Left colon (tissue), 2 donors: ENCODE measurements around the gene C1orf50. TPM values are rescaled to one million over a fixed set of nuclear protein-coding genes. Genes with fewer than 3 reads are reported as not detected.
"Not testable (repeated sequence)": the region's sequence is repeated elsewhere in the genome, so short reads cannot be mapped to it uniquely, and the experiment has no call there.

Experiments
- ATAC-seq: fragments of 200-7000 bp; cut with Tn5 transposase; one replicate; pipeline ENCODE4 v1.9.1; 2020; ENCODE audit warnings: mild to moderate bottlenecking, moderate library complexity
- DNase-seq, 2 donors: peaks; one replicate each; pipeline ENCODE4 v3.0.0-alpha.2; 2020
- intact Hi-C, 2 donors: fragments of 100-400 bp; cut with DNase I in 1 of 2; cut with micrococcal nuclease in 1 of 2; formaldehyde crosslinking; loops; one replicate each; pipeline versions ENCODE4 v1.11.2 to v1.14.0; 2022; cut with DNase I, micrococcal nuclease
- total RNA-seq, 2 donors: library from RNA; stranded (reverse); fragmentation: NEBNext Ultra II Directional; extraction: Animal tissue kit (Norgen Biotek cat#: 25700); gene quantifications; one replicate each; pipeline ENCODE4 v1.2.1, GENCODE V29; 2021
- donor health status: DM: no; HTN: no; CAD: no.
- donor health status: DM: yes; HTN: yes; CAD: no.

Gene C1orf50
- total RNA-seq, 2 donors from 2014 or later, result 5.6 to 8.7 TPM

GRCh38 chr1:42737986-42738677 is 28.9 kb upstream of the C1orf50 start:
- intact Hi-C loops, result no loop called here
- ATAC-seq, result no peak

DNA sequence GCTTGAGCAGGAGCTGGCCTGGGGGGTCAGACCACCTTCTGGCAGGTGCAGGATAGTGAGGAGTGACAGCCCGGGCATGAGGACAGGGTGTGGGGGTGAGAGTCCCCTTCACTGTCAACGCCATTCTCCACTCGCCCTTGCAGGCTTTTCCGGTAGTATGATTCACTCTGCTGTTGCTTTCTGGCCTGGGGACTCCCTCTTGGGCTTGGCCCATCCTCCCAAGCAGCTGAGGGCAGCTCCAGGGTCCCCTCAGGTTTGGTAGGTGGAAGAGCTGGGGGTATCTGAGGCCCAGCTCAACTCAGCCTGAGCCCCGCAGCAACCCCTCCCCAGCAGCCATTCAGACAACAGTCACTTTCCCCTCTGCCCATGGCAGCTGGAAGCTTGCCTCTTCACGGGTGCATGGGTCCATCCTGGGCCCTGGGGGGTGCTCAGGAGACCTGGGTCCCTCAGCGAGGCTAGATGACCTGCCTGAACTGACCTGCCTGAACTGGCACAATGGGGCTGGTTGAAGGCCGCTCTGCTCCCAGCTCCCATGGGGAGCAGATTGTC is 28.3 kb upstream of the C1orf50 start:
- no peak for ATAC-seq
- intact Hi-C loops, result no loop called here
- no peak for DNase-seq

More at GRCh38 chr1:42737986-42738677, 28.9 kb upstream of the C1orf50 start:
- no peak for DNase-seq

GRCh38 chr1:42739753-42740700 is 27.0 kb upstream of the C1orf50 start, which contains the start of gene CLDN19:
Gene CLDN19 (minus strand): TSS chr1:42740236. CDS start chr1:42740063, 173 bp downstream.
- no peak for DNase-seq
- intact Hi-C loops, result no loop called here
- no peak for ATAC-seq

- DNase-seq, result no peak
- no peak for ATAC-seq
- intact Hi-C loops, result no loop called here
These were observed 26.0 kb upstream of the C1orf50 start for GRCh38 chr1:42740851-42741580.

- intact Hi-C loops, result no loop called here
- ATAC-seq (no peak), DNase-seq (no peak)
These were observed 25.3 kb upstream of the C1orf50 start for GRCh38 chr1:42741706-42742105.

DNA sequence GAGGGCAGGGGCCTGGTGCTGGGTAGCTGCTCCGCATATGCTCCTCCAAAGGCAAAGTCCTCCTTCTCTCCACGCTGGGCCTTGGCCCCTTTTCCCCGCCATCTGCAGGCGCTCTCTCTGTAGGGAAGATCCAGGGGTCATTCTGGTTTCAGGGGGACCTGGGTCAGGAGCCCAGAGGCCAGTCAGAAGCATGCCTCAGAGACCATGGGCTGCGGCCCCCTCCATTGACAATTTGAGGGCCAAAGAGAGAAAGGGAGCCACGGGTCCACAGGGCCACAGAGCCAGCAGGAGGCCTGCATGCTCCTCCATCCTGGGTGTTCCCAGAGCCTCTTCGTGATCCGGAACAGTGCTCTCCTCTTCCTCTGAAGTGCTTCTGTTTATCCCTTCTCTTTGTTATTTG is 24.9 kb upstream of the C1orf50 start:
- intact Hi-C loops, result no loop called here
- ATAC-seq (no peak), DNase-seq (no peak)

GRCh38 chr1:42742617-42743316 is 24.3 kb upstream of the C1orf50 start:
- DNase-seq, result no peak
- no peak for ATAC-seq
- intact Hi-C loops, result no loop called here

DNA sequence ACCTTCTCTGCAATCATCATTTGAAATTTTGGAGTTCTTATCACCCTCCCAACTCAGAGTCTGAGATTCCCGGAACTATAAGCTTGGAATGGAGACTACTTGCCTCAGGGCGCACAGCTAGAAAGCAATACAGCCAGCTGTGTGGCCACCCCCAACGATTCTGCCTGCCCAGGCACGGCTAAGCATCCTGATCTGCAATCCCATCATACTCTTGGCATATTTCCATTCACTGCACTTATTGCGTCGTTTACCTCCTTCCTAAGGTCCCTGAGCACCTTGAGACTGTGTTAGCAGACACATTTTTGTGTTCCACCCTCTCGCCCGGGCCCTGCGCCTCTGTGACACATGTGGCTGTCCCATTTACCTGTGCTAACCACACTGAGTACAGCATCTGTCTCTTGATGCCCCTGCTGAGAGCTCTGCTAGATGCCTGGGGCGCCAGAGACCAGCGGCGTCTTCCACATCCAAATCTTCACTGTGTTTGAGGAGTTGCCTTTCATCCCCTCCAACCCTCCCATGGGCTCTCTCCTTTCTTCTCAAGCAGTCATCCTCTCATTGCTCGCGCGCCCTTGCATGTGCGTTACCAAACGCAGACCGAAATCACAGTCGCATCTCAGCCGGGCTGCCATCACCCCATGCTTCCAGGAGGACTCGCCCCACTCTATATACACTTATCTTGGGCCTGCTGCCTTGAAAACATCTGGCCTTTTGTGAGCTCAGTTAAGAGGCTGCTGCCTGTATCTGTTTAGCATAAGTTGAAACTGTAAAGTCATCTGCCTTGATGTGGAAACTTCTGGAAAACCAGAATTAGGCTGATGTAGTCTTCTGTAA is 23.5 kb upstream of the C1orf50 start:
- intact Hi-C loops, result no loop called here
- ATAC-seq, result no peak
- DNase-seq, result no peak

DNA sequence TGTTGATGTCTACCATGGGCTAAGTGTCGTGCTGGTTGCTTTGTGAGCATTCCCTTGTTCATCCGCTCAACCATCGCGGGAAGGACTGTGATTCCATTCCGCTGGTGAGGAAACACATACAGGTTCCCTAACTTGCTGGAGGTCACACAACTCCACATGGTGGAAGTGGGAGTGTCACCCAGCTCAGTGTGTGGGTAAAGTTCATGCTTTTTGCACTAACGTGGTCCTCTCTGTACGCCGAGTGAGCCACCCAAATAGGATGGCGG is 23.0 kb upstream of the C1orf50 start:
- intact Hi-C loops, result no loop called here
- no peak for DNase-seq
- ATAC-seq, result no peak

- no peak for DNase-seq
- ATAC-seq, result no peak
These were observed 21.2 kb upstream of the C1orf50 start for GRCh38 chr1:42745851-42746250.

GRCh38 chr1:42746436-42747105 is 20.5 kb upstream of the C1orf50 start:
- intact Hi-C loops, result no loop called here

More at GRCh38 chr1:42745851-42746250, 21.2 kb upstream of the C1orf50 start:
- intact Hi-C loops, result no loop called here

DNA sequence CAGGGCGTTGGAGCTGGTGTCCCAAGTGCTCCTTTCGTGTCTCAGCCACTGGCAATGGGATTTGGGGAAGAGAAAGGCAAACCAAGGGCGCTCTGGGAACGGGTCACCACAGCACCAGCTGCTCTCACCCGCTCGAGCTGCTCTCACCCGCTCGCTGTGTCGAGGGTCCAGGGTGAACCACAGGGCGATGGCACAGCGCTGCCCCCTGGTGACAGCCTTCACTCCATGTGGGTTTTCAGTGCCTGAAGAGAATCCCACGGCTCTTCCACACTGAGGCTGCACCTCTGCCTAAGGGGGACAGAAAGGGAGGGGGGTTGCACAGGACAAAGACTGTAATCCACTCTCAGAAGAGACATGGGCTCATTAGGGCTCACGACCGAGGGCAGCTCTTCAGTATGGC is 19.9 kb upstream of the C1orf50 start:
- ATAC-seq (peak; percentile 82), DNase-seq (peak in 1 of 2 donors; percentile 71)
- intact Hi-C loops, result no loop called here

More at GRCh38 chr1:42746436-42747105, 20.5 kb upstream of the C1orf50 start:
- DNase-seq, result no peak
- no peak for ATAC-seq

DNA sequence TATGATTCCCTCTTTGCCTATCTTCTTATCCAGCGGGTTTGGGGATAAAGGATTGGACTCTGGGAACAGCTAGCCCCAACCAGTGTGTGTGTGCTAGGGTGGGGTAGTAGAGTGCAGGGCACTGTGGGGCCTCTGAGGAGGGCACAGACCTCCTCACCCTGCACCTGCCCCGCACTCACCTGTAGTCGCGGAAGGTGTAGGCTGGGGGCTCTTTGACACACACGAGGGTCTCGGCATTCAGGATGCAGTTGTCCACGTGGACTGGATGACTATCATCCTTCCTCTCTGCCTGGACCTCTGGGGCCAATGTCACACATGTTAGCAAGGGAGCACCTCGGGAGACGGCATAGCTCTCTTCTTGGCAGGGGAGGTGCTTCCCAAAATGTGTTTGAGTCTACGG is 19.0 kb upstream of the C1orf50 start:
- intact Hi-C loops, result no loop called here
- no peak for DNase-seq
- ATAC-seq, result no peak

DNA sequence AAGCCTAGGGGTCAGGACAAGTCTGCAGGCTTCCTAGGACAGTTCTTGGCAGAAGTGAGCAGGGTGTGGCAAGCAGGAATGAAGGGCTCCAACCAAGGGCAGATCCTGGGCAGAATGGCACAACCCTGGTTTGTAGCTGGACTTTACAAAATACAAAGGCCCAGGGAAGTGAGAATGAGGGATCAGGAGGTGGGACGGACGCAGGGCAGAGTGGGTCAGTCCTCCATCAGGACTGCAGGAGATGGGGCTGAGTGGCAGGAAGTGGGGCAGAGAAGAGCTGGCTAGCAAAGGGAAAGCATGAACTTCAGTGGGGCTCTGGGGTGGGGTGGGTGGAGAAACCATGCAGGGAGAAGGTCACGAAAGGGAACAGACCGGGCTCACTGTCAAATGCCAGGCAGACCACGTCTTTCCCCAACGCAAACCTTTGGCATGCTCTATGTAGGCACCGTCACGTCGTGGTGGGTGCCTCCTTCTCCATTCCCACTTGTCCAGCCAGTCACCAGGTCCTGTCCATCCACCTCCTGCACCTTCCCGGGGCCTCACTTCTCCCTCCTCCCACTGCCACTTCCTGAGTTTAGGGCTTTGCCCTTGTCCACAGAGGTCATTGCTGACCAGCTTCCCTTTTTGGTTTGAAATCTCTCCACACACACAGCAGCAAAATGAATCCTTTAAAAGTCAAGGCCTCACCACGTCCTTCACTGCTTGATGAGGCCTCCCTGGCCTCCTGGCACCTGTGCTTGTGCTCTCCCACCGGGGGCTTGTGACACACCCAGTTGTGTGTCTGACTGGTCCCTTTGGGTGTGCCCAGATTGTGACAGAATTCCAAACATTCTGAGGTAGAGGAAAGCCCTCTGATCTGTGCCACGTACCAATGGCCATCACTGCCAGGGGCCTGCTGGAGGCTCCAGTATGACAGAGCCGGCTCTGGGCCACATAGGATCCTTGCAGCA is 18.3 kb upstream of the C1orf50 start:
- DNase-seq (no peak), ATAC-seq (no peak)
- intact Hi-C loops, result no loop called here

GRCh38 chr1:42750041-42750440 is 17.0 kb upstream of the C1orf50 start:
- intact Hi-C loops, result loop anchor here in 1 of 2 donors (10.0 kb wide), 1 partner anchor 165 kb away; no protein-coding TSS in a partner anchor
- DNase-seq (no peak), ATAC-seq (no peak)

- intact Hi-C loops, result loop anchor here in 1 of 2 donors (10.0 kb wide), 1 partner anchor 167 kb away; no protein-coding TSS in a partner anchor
- not testable (repeated sequence) for ATAC-seq, DNase-seq
These were observed 15.5 kb upstream of the C1orf50 start for GRCh38 chr1:42751511-42752070.
